SIG-M5 (cell line): ENCODE data around the gene PLCE1.
"Not testable (repeated sequence)": the region's sequence is repeated elsewhere in the genome, so short reads cannot be mapped to it uniquely, and the experiment has no call there.

Experiments
- DNase-seq: peaks from one replicate; lab custom pipeline; 2025; lab: John Stamatoyannopoulos, UW

Gene PLCE1

GRCh38 chr10:93993782-93994437, at the start of gene PLCE1:
Gene PLCE1, plus strand, starts transcription at chr10:93993931. Its CDS starts 37,116 bp downstream, at chr10:94031047.
- DNase-seq, result no peak

DNA sequence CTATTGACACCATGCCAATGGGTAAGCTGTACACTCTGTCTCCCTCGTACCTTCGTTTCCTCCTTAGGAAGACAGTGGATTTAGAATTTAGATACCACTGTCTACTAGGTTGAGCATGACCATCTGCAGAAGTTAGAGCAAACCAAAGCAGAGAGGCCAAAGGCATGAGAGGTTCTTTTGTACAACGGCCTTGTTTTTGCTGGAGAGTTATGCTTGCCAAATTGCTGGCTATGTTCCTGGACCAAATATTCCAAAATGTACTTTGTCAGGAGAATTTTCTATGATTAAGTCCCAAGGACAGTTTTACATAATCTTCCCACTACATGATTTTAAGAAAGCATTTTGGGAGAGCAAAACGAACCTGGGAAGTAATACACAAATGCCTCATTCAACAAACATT, 47.9 kb upstream of the PLCE1 start:
- DNase-seq, result no peak

DNA sequence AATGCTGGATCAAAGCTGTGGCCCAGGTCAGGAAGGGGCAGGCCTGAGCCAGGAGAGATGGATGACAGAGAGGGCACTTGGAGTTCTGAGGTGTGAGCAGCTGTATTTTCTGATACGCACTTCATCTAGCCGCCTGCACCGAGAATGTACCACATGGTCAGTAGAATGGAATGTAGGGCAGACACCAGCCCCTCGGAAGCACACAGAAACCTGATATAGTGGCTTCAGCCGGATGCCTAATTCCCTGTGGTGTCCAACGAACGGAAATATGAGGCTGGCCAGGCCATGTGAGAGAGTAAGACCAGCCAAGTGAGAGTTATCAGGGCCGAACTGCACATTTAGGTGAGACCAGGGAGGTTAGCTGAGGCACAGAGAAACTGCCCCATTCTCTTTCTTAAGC, 46.7 kb upstream of the PLCE1 start:
- DNase-seq, result no peak

DNA sequence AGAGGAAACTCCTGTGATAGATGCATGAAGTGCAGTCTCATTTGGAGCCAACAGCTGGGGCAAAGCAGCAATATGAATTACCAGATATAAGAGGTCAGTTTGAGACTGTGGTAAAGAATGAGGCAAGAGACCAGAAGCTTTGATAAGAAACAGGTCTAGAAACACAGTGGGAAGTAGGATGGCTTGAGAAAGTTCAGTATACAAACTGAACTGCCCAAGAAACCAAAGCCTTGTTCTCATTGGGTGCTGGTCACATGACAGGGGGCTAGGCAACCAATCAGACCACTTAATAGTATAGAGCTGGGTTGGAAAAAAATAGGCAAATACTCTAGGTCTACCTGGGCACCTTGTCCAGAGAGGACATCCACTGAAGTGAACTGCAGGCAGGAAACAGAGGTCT, 46.2 kb upstream of the PLCE1 start:
- no peak for DNase-seq

GRCh38 chr10:93951905-93952304, 41.8 kb upstream of the PLCE1 start:
- no peak for DNase-seq

DNA sequence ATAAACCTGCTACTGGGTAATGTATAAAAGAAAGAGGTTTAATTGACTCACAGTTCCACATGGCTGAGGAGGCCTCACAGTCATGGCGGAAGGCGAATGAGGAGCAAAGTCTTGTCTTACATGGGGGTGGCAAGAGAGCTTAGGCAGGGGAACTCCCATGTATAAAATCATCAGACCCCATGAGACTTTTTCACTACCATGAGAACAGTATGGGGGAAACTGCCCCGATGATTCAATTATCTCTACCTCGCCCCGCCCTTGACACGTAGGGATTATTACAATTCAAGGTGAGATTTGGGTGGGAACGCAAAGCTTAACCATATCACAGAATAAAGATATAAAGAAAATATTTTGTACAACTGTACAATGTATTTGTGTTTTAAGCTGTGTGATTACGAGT, 39.4 kb upstream of the PLCE1 start:
- DNase-seq, result no peak

DNA sequence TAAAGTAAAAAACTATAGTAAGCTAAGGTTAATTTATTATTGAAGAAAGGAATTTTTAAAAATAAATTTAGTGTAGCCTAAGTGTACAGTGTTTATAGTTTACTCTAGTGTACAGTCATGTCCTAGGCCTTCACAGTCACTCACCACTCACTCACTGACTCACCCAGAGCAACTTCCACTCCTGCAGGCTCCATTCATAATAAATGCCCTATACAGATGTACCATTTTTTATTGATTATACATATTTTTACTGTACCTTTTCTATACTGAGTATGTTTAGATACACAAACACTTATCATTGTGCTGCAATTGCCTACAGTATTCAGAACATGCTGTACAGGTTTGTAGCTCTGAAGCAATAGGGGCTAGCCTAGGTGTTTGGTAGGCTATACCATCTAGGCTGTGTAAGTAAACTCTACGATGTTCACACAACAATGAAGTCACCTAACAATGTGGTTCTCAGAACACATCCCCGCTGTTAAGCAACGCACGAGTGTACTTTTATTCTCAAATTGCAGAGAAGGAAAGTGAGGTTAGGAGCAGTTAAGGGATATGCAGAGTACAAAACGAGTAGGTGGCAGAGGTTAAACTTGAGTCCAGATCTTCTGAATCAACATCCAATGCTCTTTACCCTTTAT, 38.9 kb upstream of the PLCE1 start:
- DNase-seq, result no peak

DNA sequence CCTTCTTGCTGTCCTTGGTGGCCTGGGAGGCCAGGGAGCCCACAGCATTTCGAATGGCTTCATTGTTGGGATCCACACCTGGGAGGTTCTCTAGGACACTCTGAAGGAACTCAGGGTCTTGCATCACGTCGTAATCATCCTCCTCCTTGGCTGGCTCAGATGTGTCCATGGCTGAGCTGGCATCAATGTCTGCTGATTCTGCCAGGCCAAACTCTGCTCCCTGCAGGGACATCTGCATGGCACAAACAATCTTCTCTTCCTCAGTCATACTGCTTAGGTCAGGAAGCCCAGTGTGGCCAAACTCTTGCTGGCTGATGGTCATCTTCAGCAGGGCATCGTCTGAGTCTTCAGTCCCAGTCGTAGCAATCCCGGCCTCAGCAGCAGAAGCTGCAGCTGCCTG, 34.9 kb upstream of the PLCE1 start:
- DNase-seq, result no peak

- DNase-seq, result not testable (repeated sequence)
These were observed 32.7 kb upstream of the PLCE1 start for GRCh38 chr10:93960988-93961387.

DNA sequence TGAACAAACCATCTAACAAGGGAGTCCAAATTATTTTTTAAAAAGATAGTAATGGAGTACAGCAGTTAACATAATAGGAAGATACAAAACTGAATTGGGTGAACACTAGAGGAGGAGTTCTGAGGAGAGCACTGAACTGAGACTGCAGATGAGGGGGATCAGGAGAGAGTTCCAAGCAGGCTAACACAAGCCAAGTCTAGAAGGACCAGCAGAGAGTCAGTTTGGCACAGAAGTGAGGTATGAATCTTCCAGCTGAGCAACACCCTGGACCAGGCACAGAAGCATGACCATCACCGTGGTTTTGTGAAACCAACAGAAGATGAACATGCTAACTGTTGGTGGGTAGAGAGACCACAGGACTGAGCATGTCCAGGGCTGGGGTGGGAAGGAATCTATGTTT, 30.8 kb upstream of the PLCE1 start:
- DNase-seq, result no peak

DNA sequence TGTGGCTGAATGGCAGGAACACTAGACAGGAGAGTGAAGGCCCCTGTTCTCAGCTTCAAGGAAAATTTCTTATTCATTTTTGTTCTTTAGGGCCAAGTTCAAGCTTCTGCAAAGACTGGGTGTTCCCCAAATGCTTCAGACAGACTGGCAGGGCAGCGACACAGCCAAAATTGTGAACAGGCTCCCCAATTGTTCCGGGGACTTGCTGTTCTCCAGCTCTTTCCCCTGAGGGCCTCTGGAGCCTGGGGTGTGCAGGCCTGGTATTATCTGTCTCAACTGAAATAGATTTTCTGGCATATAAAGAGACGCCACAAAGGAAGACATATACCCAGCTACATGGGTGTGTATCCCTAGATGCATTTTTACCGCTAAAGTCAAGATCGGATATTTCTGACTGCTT, 30.3 kb upstream of the PLCE1 start:
- no peak for DNase-seq

GRCh38 chr10:93965911-93966310, 27.8 kb upstream of the PLCE1 start:
- DNase-seq, result no peak

DNA sequence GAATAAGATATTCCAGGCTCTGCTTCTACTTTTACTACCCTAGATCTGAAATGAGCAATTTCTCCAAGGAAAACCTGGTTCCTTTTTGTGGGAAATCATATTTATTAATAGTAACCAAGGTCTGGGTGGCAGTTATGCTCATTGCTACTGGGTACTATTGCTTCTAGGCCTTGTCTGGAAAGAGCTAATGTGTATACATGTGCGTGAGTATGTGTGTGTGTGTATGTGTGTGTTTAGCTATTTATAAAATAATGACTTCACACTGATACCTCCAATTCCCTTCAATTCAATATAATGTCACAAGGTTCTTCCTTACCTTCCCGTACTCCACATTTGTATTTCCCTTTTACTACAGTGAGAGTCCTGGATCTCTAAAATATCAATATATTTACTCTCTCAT, 26.0 kb upstream of the PLCE1 start:
- DNase-seq, result no peak

DNA sequence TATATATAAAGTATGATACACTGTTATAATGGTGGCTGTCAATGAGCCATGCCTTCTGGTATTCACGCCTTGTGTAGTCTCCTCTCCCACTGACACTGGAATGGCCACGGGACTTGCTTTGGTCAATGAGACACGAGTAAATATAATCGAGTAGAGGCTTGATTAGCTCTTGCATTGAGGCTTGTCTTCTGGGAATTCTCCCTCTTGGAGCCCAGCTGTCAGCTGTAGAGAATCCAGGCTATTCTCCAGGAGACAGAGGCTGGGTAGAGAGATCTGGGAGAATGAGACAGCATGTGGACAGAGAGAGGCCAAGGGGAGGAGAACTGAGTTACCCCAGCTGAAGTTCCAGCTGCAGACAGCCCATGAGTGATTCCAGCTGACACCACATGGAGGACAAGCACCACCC, 25.2 kb upstream of the PLCE1 start:
- DNase-seq, result no peak

DNA sequence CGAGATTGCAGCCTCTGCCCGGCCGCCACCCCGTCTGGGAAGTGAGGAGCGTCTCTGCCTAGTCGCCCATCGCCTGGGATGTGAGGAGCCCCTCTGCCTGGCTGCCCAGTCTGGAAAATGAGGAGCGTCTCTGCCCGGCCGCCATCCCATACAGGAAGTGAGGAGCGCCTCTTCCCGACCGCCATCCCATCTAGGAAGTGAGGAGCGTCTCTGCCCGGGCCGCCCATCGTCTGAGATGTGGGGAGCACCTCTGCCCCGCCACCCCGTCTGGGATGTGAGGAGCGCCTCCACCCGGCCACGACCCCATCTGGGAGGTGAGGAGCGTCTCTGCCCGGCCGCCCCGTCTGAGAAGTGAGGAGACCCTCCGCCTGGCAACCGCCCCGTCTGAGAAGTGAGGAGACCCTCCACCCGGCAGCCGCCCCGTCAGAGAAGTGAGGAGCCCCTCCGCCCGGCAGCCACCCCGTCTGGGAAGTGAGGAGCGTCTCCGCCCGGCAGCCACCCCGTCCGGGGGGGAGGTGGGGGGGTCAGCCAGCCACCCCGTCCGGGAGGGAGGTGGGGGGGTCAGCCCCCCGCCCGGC, 23.2 kb upstream of the PLCE1 start:
- DNase-seq, result not testable (repeated sequence)

GRCh38 chr10:93973748-93974445, 19.8 kb upstream of the PLCE1 start:
- no peak for DNase-seq

DNA sequence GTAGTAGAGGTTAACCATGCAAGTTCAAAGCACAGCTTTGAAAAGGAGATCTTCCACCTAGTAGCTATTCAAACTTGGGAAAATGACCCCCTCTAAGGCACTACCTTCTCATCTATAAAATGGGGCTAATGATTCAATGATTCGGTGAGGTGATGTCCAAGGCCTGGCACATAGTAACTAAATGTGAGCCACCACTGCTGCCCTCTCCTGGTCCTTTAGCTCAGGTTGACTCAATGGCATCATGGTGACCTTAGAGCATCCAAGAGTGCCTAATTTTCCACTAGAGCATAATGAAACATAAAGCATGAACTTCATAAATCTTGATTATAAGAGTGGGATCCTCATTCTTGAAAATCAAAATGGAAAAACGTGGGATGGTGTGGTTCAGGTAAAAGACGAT, 16.3 kb upstream of the PLCE1 start:
- no peak for DNase-seq

DNA sequence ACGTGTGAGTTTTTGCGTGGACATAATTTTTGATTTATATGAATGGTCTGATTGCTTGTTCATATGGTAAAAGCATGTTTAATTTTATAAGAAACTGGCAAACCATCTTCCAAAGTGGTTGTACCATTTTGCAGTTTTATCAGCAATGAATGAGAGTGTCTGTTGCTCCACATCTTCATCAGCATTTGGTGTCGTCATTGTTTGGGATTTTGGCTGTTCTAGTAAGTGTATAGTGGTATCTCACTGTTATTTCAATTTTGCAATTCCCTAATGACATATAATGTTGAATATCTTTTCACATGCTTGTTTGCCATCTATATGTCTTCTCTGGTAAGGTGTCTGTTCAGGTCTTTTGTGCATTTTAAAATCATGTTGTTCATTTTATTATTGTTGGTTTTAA, 13.2 kb upstream of the PLCE1 start:
- no peak for DNase-seq

DNA sequence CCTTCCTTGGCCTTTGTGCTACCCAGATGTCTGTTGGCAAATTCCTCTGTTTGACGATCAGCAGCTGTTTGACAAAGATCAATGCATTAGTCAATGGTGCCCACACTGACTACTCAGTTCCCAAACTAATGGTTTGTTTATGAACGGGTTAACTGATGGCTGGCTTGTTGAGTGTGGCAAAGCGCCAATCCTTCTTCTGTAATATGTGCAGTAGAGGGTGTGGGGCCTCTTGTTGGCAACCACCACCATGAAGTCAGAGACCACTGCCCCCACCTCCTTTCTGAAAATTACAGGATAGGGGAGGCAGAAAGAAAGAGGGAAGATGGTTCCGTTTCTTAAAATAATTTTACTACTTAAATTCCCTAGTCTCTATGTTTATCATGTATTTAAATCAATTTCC, 2.6 kb upstream of the PLCE1 start:
- DNase-seq, result no peak

DNA sequence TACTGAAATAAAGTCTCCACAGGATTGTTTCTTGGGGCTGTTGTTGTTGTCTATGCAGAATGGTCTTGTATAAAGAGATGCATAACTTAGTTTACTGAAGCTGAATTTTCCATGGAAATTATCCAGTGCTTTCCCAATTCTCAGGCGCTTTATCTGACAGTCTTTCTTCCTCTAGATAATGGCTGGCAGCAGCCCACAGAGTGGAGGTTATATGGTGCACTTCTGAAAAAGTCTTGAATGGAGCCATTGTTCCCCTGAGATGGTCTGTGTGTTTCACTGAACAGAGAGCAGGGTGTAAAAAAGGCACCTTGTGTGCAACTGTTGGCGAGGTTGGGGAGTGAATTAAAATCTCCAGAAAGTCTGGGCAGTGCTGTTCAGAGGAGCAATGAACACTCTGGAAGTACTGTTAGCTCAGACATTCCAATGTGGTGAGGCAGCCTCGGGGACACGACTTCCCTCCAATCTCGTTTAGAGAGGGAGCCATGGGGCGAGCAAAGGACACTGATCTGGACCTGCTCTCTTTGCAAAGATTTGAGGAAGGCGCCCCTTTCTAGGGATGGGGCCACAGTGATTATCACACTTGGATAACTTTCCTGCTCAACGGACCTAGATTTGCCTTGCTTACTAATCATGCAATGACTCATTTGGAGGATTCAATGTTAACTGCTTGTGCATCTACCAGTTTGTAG, 2.0 kb upstream of the PLCE1 start:
- no peak for DNase-seq

GRCh38 chr10:93992400-93993030, 1.2 kb upstream of the PLCE1 start:
- DNase-seq, result no peak

- no peak for DNase-seq
These were observed 333 bp upstream of the PLCE1 start for GRCh38 chr10:93993414-93993781.
